HCT116 (cell line): ENCODE data around the gene SP3. TPM values are rescaled to one million over a fixed set of nuclear protein-coding genes. Genes with fewer than 3 reads are reported as not detected.

Experiments used
- ATAC-seq: fragments of 200-7000 bp; cut with Tn5 transposase; 2 replicates; pipeline ENCODE4 v1.9.1; 2020; ENCODE audit warnings: mild to moderate bottlenecking, moderate library complexity
- BruUV-seq: library from RNA; stranded (reverse); fragments of 400-500 nt; replicated peaks from 2 replicates; lab custom pipeline; 2021; lab: Mats Ljungman, UMichigan
- CTCF ChIA-PET: fragments of 300-600 bp; sonication (Branson Sonifier 250); formaldehyde crosslinking; loops from one replicate; lab custom pipeline; 2021; ENCODE audit warnings: antibody characterized with exemption; lab: Charles Lee
- POLR2A ChIA-PET: fragments of 300-600, 350-600 bp; sonication (Branson Sonifier 250); formaldehyde crosslinking; loops from one replicate; lab custom pipeline; 2021; ENCODE audit warnings: antibody characterized with exemption; lab: Charles Lee
- RAD21 ChIA-PET, 2 experiments: fragments of 300-600 bp; sonication (Branson Sonifier 250); formaldehyde crosslinking; loops; one replicate each; lab custom pipeline; 2023; ENCODE audit warnings: low total read pairs in 2 of 2; ENCODE audit not compliant: uncharacterized antibody in 2 of 2, unreplicated experiment in 2 of 2, low non-redundant PET in 1 of 2; lab: Charles Lee
- DNase-seq: peaks from one replicate; pipeline ENCODE4 v3.0.0-alpha.2; 2010; ENCODE audit warnings: low read depth, low spot score
- H2AFZ ChIP-seq: fragments of 200-600 bp; shearing (Covaris generic), sonication (generic); 2 replicates; pipeline ENCODE4 v1.6.1; 2017; ENCODE audit warnings: low read depth, mixed run types, mixed read lengths, antibody characterized with exemption, low read length; ENCODE audit not compliant: poor library complexity, severe bottlenecking
- H3K27ac ChIP-seq: 2 replicates; pipeline ENCODE4 v1.5.1; 2012; ENCODE audit warnings: low read depth, low read length
- H3K27me3 ChIP-seq: fragments of 200-600 bp; sonication (generic); 2 replicates; pipeline ENCODE4 v1.6.1; 2016; ENCODE audit warnings: mixed run types, low read length, mixed read lengths; ENCODE audit not compliant: insufficient read depth
- H3K36me3 ChIP-seq, 2 experiments: fragments of 200-500 bp in 1 of 2; fragments of 200-600 bp in 1 of 2; sonication (Bioruptor generic) in 1 of 2; sonication (generic) in 1 of 2; 2 replicates each; pipeline versions ENCODE4 v1.5.1 to v1.6.1; 2014 to 2016; ENCODE audit warnings: low read length in 2 of 2, inconsistent platforms in 1 of 2, mixed read lengths in 1 of 2, mixed run types in 1 of 2; ENCODE audit not compliant: insufficient read depth in 2 of 2, control insufficient read depth in 1 of 2
- H3K4me1 ChIP-seq, 2 experiments: fragments of 200-600 bp in 1 of 2; sonication (generic) in 1 of 2; 2 replicates each; pipeline versions ENCODE4 v1.5.1 to v1.6.1; 2012 to 2017; ENCODE audit warnings: low read length in 2 of 2, inconsistent platforms in 1 of 2, mild to moderate bottlenecking in 1 of 2, mixed read lengths in 1 of 2, mixed run types in 1 of 2, moderate library complexity in 1 of 2; ENCODE audit not compliant: insufficient read depth in 2 of 2, control insufficient read depth in 1 of 2
- H3K4me2 ChIP-seq: fragments of 200-600 bp; sonication (generic); 2 replicates; pipeline ENCODE4 v1.6.1; 2017; ENCODE audit warnings: mixed run types, low read length, mixed read lengths
- H3K4me3 ChIP-seq, 2 experiments: fragments of 200-600 bp in 1 of 2; sonication (generic) in 1 of 2; replicated peaks in 1 of 2; 2 replicates each; pipeline ENCODE4 v1.5.1; 2011 to 2016; ENCODE audit warnings: low read length in 2 of 2, control low read depth in 1 of 2, low read depth in 1 of 2, mild to moderate bottlenecking in 1 of 2, mixed read lengths in 1 of 2, mixed run types in 1 of 2
- H3K79me2 ChIP-seq: fragments of 200-600 bp; sonication (generic); 2 replicates; pipeline ENCODE4 v1.6.1; 2017; ENCODE audit warnings: mild to moderate bottlenecking, mixed run types, low read length, moderate library complexity, mixed read lengths; ENCODE audit not compliant: insufficient read depth
- H3K9ac ChIP-seq: fragments of 200-600 bp; sonication (generic); 2 replicates; pipeline ENCODE4 v1.6.1; 2016; ENCODE audit warnings: low read length, mixed read lengths
- H3K9me2 ChIP-seq: fragments of 200-600 bp; sonication (generic), shearing (Covaris generic); 2 replicates; pipeline ENCODE4 v1.6.1; 2017; ENCODE audit warnings: mixed run types, mild to moderate bottlenecking, moderate library complexity; ENCODE audit not compliant: insufficient read depth
- H3K9me3 ChIP-seq, 2 experiments: fragments of 200-500 bp in 1 of 2; fragments of 200-600 bp in 1 of 2; sonication (Bioruptor generic) in 1 of 2; sonication (generic) in 1 of 2; 2 replicates each; pipeline ENCODE4 v1.6.1; 2014 to 2017; ENCODE audit warnings: low read length in 2 of 2, mixed read lengths in 2 of 2, inconsistent platforms in 1 of 2, low read depth in 1 of 2, mild to moderate bottlenecking in 1 of 2, mixed run types in 1 of 2, moderate library complexity in 1 of 2; ENCODE audit not compliant: control insufficient read depth in 1 of 2, insufficient read depth in 1 of 2
- H4K20me1 ChIP-seq: fragments of 200-600 bp; sonication (generic), shearing (Covaris generic); 2 replicates; pipeline ENCODE4 v1.6.1; 2017; ENCODE audit warnings: mixed run types, mild to moderate bottlenecking, moderate library complexity; ENCODE audit not compliant: insufficient read depth
- CBX3 ChIP-seq: IDR thresholded peaks from 2 replicates; pipeline ENCODE4 v1.6.1; 2012; ENCODE audit warnings: low read depth
- CEBPB ChIP-seq: IDR thresholded peaks from 2 replicates; pipeline ENCODE4 v1.6.1; 2012; ENCODE audit warnings: low read depth
- CTCF ChIP-seq, 3 experiments: fragments of 200-600 bp in 1 of 3; sonication (generic) in 1 of 3; IDR thresholded peaks in 2 of 3; conservative IDR thresholded peaks in 1 of 3; 2 replicates each; pipeline ENCODE4 v1.5.1; 2012 to 2017; ENCODE audit warnings: low read depth in 2 of 3, low read length in 2 of 3, antibody characterized with exemption in 1 of 3, borderline replicate concordance in 1 of 3, control low read depth in 1 of 3, mild to moderate bottlenecking in 1 of 3, mixed read lengths in 1 of 3, mixed run types in 1 of 3, moderate library complexity in 1 of 3; ENCODE audit not compliant: insufficient read depth in 1 of 3
- EGR1 ChIP-seq: IDR thresholded peaks from 2 replicates; pipeline ENCODE4 v1.6.1; 2012; ENCODE audit warnings: low read depth
- EZH2phosphoT487 ChIP-seq: fragments of 200-600 bp; IDR thresholded peaks from 2 replicates; pipeline ENCODE4 v1.6.1; 2018; ENCODE audit warnings: antibody characterized with exemption, borderline replicate concordance
- MAX ChIP-seq: IDR thresholded peaks from 2 replicates; pipeline ENCODE4 v1.6.1; 2012
- RAD21 ChIP-seq: IDR thresholded peaks from 2 replicates; pipeline ENCODE4 v1.6.1; 2012; ENCODE audit warnings: low read depth, mild to moderate bottlenecking
- REST ChIP-seq: IDR thresholded peaks from 2 replicates; pipeline ENCODE4 v1.6.1; 2012; ENCODE audit warnings: low read depth
- SIN3A ChIP-seq: IDR thresholded peaks from 2 replicates; pipeline ENCODE4 v1.6.1; 2012; ENCODE audit warnings: low read depth
- SP1 ChIP-seq: IDR thresholded peaks from 2 replicates; pipeline ENCODE4 v1.6.1; 2012; ENCODE audit warnings: low read depth
- SRF ChIP-seq: IDR thresholded peaks from 2 replicates; pipeline ENCODE4 v1.6.1; 2012; ENCODE audit warnings: low read depth
- TCF7L2 ChIP-seq: IDR thresholded peaks from 2 replicates; pipeline ENCODE4 v1.7.0; 2011; ENCODE audit warnings: borderline replicate concordance, inconsistent platforms; ENCODE audit not compliant: insufficient read depth, insufficient read length; ENCODE audit errors: extremely low read depth
- YY1 ChIP-seq: IDR thresholded peaks from 2 replicates; pipeline ENCODE4 v1.6.1; 2011; ENCODE audit warnings: low read length, low read depth, moderate library complexity, mild to moderate bottlenecking; ENCODE audit not compliant: insufficient replicate concordance; ENCODE audit errors: extremely low read depth
- ZBTB33 ChIP-seq: IDR thresholded peaks from 2 replicates; pipeline ENCODE4 v1.6.1; 2011; ENCODE audit warnings: mild to moderate bottlenecking, low read length, moderate library complexity; ENCODE audit not compliant: insufficient replicate concordance; ENCODE audit errors: extremely low read depth
- ZNF274 ChIP-seq: fragments of 200-500 bp; sonication (Bioruptor generic); IDR thresholded peaks from 2 replicates; pipeline ENCODE4 v1.6.1; 2014; ENCODE audit warnings: mild to moderate bottlenecking, low read depth, low read length, inconsistent platforms
- intact Hi-C: fragments of 100-400 bp; cut with micrococcal nuclease; formaldehyde crosslinking; loops from 2 replicates; pipeline ENCODE4 v1.10.0; 2022
- total RNA-seq: library from RNA; stranded (reverse); gene quantifications from one replicate; pipeline ENCODE4 v1.2.1, GENCODE V29; 2021; ENCODE audit not compliant: unreplicated experiment

Gene SP3
- total RNA-seq, 1 experiment from 2014 or later, result 98.0 TPM

- no peak for TF ChIP-seq EZH2phosphoT487
- no peak for TF ChIP-seq ZNF274
- no peak for TF ChIP-seq CBX3
- no peak for TF ChIP-seq SIN3A
Observed at GRCh38 chr2:174014699-174015070, 49.5 kb upstream of the SP3 start (continued).

- intact Hi-C loops, result no loop called here
Observed at GRCh38 chr2:174014011-174014698, 49.0 kb upstream of the SP3 start.

More at GRCh38 chr2:174014011-174014698, 49.0 kb upstream of the SP3 start:
- H3K27ac ChIP-seq, result no peak overlapping the region
- no peaks in the 10 kb centered on the region for H3K27me3 ChIP-seq
- ATAC-seq, result no peak
- H3K9me3 ChIP-seq, result no peaks in the 10 kb centered on the region
- ChIA-PET RAD21 (no interaction called here), POLR2A (no interaction called here)
- H3K9me2 ChIP-seq, result no peaks in the 10 kb centered on the region
- no peaks in the 10 kb centered on the region for H3K4me1 ChIP-seq
- no peaks in the 10 kb centered on the region for H4K20me1 ChIP-seq
- no peak overlapping the region for H2AFZ ChIP-seq
- no peaks in the 10 kb centered on the region for H3K36me3 ChIP-seq
- no peaks in the 10 kb centered on the region for H3K79me2 ChIP-seq
- no peak overlapping the region for H3K9ac ChIP-seq
- no peak overlapping the region for H3K4me3 ChIP-seq
- no peak overlapping the region for H3K4me2 ChIP-seq
- TF ChIP-seq YY1 (no peak), CBX3 (no peak), ZNF274 (no peak), SRF (no peak), MAX (no peak), SP1 (no peak), SIN3A (no peak), TCF7L2 (no peak), RAD21 (no peak), EZH2phosphoT487 (no peak), EGR1 (no peak), REST (no peak), ZBTB33 (no peak), CEBPB (no peak), CTCF (IDR thresholded peaks at IDR 0.05 in 2 of 3, conservative IDR thresholded peaks at IDR 0.05 in 1 of 3; ENCODE audit: borderline replicate concordance in 1 of 3, insufficient read depth in 1 of 3, low read depth in 2 of 3, low read length in 2 of 3) (no peak)
- TF ChIP-seq, all 23 proteins: peak for 0
- DNase-seq, result no peak
- CTCF ChIA-PET, result no interaction called here
- no TSS peak for BruUV-seq
